GM18861 (cell line): Measurements from ENCODE around the gene HOXD12.

Source experiments
- ATAC-seq: cut with Tn5 transposase; IDR thresholded peaks from one replicate; pipeline ENCODE4 v1.9.1; 2021; ENCODE audit not compliant: unreplicated experiment

The HOXD12 gene

GRCh38 chr2:176080540-176081375 is 18.8 kb upstream of the HOXD12 start:
- ATAC-seq = no peak

DNA sequence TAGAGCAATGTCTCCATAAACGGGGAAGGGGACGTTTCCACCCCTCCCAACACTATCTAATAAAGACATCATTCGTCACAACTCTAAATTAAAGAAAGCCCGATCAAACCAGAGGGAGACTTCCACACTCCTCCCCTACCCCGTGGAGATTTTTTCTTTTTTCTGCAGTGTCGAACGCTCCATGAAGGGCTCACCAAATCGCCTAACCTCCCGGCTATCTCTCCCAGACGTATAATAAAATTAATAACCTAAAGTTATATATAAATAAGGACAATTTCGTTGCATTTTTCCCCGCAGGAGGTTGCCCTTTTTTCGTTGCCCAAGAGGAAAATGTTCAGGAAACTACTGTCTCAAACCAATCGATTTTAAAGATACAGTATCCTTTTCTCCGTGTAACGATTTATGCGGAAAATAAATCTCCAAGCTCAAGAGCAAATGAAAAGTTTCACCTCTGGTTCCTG is 18.2 kb upstream of the HOXD12 start:
- ATAC-seq = no peak

GRCh38 chr2:176081837-176082524 is 17.6 kb upstream of the HOXD12 start:
- no peak for ATAC-seq

- ATAC-seq = no peak
These were observed 17.1 kb upstream of the HOXD12 start for GRCh38 chr2:176082525-176082823.

- no peak for ATAC-seq
These were observed 16.5 kb upstream of the HOXD12 start for GRCh38 chr2:176082824-176083751.

- ATAC-seq = no peak
These were observed 15.8 kb upstream of the HOXD12 start, which contains the start of gene EVX2 for GRCh38 chr2:176083796-176084261. Gene EVX2, minus strand, starts transcription at chr2:176083962. Its CDS starts 186 bp downstream, at chr2:176083776.

DNA sequence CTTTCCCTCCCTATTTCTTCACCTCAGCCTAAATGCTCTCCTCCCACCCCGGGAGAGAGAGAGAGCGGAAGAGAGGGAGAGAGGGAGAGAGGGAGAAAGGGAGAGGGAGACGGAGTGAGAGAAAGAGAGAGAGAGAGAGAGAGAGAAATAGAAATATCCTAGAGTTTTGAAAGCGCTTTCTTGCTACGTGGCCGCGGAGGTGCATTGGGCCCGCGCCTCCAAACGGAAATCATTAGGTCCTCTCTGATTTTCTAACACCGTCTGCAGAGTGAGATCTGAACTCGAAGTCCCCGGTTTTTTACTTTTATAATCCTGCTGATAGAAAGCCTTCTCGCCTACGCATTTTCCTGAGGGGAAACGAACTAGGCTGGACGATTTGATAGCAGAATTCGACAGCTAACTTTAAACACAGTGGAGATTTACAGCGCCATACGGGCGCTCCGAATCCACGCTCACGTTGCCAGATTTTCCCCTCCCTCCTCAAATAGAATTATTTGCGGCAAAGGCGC is 14.9 kb upstream of the HOXD12 start:
- no peak for ATAC-seq

GRCh38 chr2:176085120-176085788 is 14.3 kb upstream of the HOXD12 start:
- ATAC-seq = no peak

GRCh38 chr2:176085861-176086771 is 13.5 kb upstream of the HOXD12 start:
- ATAC-seq = no peak

- no peak for ATAC-seq
These were observed 12.1 kb upstream of the HOXD12 start for GRCh38 chr2:176087330-176088047.

GRCh38 chr2:176088048-176088936 is 11.3 kb upstream of the HOXD12 start:
- no peak for ATAC-seq

GRCh38 chr2:176088937-176089842 is 10.4 kb upstream of the HOXD12 start:
- ATAC-seq = no peak

DNA sequence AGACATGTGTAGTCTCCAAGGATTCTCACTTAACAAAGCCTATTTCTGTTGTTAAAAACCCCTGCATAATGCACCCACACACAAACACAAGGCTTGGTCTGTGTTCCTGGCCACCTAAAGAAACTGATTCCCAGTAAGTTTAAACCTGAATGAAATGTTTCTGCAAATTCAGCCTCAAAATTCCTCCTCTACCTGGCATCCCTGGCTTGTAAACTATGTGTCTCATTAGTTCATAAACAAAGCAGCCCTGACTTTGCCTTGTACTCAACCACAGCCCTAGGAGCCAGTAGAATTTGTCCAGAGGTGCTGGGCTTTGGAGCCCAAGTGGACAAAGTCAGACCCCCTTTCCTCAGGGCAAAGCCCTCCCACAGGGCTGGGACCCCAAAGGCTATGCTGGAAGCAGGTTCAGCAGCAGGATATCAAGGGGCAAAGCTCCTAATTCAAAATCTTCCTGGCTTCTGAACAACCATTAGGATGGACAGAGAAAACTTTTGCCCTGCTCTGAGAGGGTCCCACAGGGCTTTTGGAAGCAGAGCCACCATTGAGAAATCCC is 9.7 kb upstream of the HOXD12 start:
- ATAC-seq = no peak

- ATAC-seq = no peak
These were observed 8.7 kb upstream of the HOXD12 start for GRCh38 chr2:176090862-176091261.

DNA sequence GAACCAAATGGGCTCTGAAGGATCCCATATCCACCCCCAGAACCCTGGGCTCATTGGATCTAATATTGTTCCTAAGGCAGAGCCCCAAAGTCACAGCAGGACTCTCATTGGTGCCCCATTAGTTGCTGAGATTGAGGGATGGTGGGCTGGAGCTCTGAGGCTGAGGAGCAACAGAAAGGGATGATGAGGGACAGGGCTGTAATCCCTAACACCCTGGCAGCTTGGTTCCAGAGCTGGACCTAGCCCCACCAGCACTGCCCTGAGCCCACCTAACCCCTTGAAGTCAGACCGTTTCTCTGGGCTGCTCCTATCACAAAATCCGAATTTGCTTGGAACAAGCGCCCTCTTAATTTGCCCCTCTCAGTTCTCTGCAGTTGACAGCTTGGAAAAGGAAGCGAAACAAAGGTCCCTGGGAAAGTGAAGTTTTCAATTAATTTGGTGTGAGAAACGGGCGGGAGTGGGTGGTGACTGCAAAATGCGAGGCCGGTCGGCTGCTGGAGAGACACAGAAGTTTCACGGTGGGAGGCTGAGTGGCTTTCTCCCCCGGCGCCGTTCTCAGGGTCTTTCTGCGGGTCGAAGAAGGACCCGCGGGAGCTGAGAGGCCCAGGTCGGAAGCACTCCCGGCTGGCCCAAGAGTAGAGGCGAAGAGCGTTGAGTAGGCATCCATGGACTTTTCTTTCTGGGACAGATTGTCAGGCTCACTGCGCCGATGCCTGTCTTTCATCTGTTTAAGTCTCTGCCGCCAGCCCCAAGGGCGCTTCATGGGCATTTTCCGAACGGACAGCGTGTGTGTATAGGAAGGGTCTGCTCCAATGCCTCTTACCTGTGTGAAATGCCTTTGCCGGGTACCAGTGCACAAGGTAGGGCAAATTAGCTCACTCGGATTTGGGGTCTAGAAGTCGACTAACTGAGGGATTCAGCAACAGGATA is 8.0 kb upstream of the HOXD12 start:
- no peak for ATAC-seq
